ENCODE results near the gene RTCB.

RTCB gene

GRCh38 chr22:32341122-32341740 is 70.8 kb downstream of the RTCB start:
- Histone ChIP-seq H3K4me2 (ENCODE audit: low read length) (no peak overlapping the region), H3K4me3 (ENCODE audit: low read length) (no peak overlapping the region), H4K20me1 (ENCODE audit: insufficient read depth, low read length) (no peaks in the 10 kb centered on the region), H2AFZ (ENCODE audit: low read depth, low read length) (no peak overlapping the region), H3K4me1 (ENCODE audit: low read length) (no peaks in the 10 kb centered on the region), H3K27me3 (ENCODE audit: low read depth, low read length) (peaks cover 41% of the 10 kb centered on the region), H3K9me3 (ENCODE audit: insufficient read depth, low read length) (no peaks in the 10 kb centered on the region), H3K27ac (ENCODE audit: low read length) (no peak overlapping the region), H3K36me3 (replicated peaks; ENCODE audit: low read depth, low read length) (no peaks in the 10 kb centered on the region), H3K79me2 (ENCODE audit: low read length) (no peaks in the 10 kb centered on the region), H3K9ac (ENCODE audit: low read length) (no peak overlapping the region)
- TF ChIP-seq CTCF (IDR thresholded peaks at IDR 0.05; ENCODE audit: low read depth, low read length) = no peak
- TF ChIP-seq EZH2phosphoT487 (IDR thresholded peaks at IDR 0.05; ENCODE audit: low read depth) = no peak

GRCh38 chr22:32340411-32340810 is 71.6 kb downstream of the RTCB start:
- no peaks in the 10 kb centered on the region for H3K9me3 ChIP-seq (ENCODE audit: insufficient read depth, low read length)
- H3K36me3 ChIP-seq (replicated peaks; ENCODE audit: low read depth, low read length) = no peaks in the 10 kb centered on the region
- H3K4me1 ChIP-seq (ENCODE audit: low read length) = no peaks in the 10 kb centered on the region
- no peak overlapping the region for H2AFZ ChIP-seq (ENCODE audit: low read depth, low read length)
- no peak for TF ChIP-seq CTCF (IDR thresholded peaks at IDR 0.05; ENCODE audit: low read depth, low read length)
- no peak for TF ChIP-seq EZH2phosphoT487 (IDR thresholded peaks at IDR 0.05; ENCODE audit: low read depth)
- H4K20me1 ChIP-seq (ENCODE audit: insufficient read depth, low read length) = no peaks in the 10 kb centered on the region
- H3K4me2 ChIP-seq (ENCODE audit: low read length) = no peak overlapping the region
- no peak overlapping the region for H3K4me3 ChIP-seq (ENCODE audit: low read length)
- H3K79me2 ChIP-seq (ENCODE audit: low read length) = no peaks in the 10 kb centered on the region
- H3K27ac ChIP-seq (ENCODE audit: low read length) = no peak overlapping the region
- peaks cover 34% of the 10 kb centered on the region for H3K27me3 ChIP-seq (ENCODE audit: low read depth, low read length)
- no peak overlapping the region for H3K9ac ChIP-seq (ENCODE audit: low read length)

- H3K36me3 ChIP-seq (replicated peaks; ENCODE audit: low read depth, low read length) = no peaks in the 10 kb centered on the region
- no peak overlapping the region for H2AFZ ChIP-seq (ENCODE audit: low read depth, low read length)
- H4K20me1 ChIP-seq (ENCODE audit: insufficient read depth, low read length) = no peaks in the 10 kb centered on the region
- no peak overlapping the region for H3K9ac ChIP-seq (ENCODE audit: low read length)
- no peak for TF ChIP-seq CTCF (IDR thresholded peaks at IDR 0.05; ENCODE audit: low read depth, low read length)
- no peak for TF ChIP-seq EZH2phosphoT487 (IDR thresholded peaks at IDR 0.05; ENCODE audit: low read depth)
- H3K9me3 ChIP-seq (ENCODE audit: insufficient read depth, low read length) = no peaks in the 10 kb centered on the region
- peaks cover 25% of the 10 kb centered on the region for H3K27me3 ChIP-seq (ENCODE audit: low read depth, low read length)
- H3K4me1 ChIP-seq (ENCODE audit: low read length) = no peaks in the 10 kb centered on the region
- H3K4me3 ChIP-seq (ENCODE audit: low read length) = no peak overlapping the region
- H3K4me2 ChIP-seq (ENCODE audit: low read length) = no peak overlapping the region
- H3K79me2 ChIP-seq (ENCODE audit: low read length) = no peaks in the 10 kb centered on the region
- no peak overlapping the region for H3K27ac ChIP-seq (ENCODE audit: low read length)
These were observed 72.6 kb downstream of the RTCB start for GRCh38 chr22:32339190-32340012.

- Histone ChIP-seq H2AFZ (ENCODE audit: low read depth, low read length) (no peak overlapping the region), H3K36me3 (replicated peaks; ENCODE audit: low read depth, low read length) (no peaks in the 10 kb centered on the region), H3K79me2 (ENCODE audit: low read length) (no peaks in the 10 kb centered on the region), H3K4me1 (ENCODE audit: low read length) (no peaks in the 10 kb centered on the region), H3K4me3 (ENCODE audit: low read length) (no peak overlapping the region), H3K4me2 (ENCODE audit: low read length) (no peak overlapping the region), H3K9me3 (ENCODE audit: insufficient read depth, low read length) (no peaks in the 10 kb centered on the region), H3K9ac (ENCODE audit: low read length) (no peak overlapping the region), H4K20me1 (ENCODE audit: insufficient read depth, low read length) (no peaks in the 10 kb centered on the region), H3K27ac (ENCODE audit: low read length) (no peak overlapping the region), H3K27me3 (ENCODE audit: low read depth, low read length) (peaks cover 19% of the 10 kb centered on the region)
- TF ChIP-seq CTCF (IDR thresholded peaks at IDR 0.05; ENCODE audit: low read depth, low read length) = no peak
- no peak for TF ChIP-seq EZH2phosphoT487 (IDR thresholded peaks at IDR 0.05; ENCODE audit: low read depth)
These were observed 73.3 kb downstream of the RTCB start for GRCh38 chr22:32338757-32339156.

Measured in OCI-LY3 (cell line).